GM12872 (cell line): ENCODE data around the gene KLF16.

ENCODE experiments used
- CTCF ChIP-seq: IDR thresholded peaks from 3 replicates; pipeline ENCODE4 v1.5.1; 2011; ENCODE audit warnings: low read depth, mild to moderate bottlenecking, low read length, moderate library complexity; ENCODE audit not compliant: insufficient read depth

Gene KLF16

GRCh38 chr19:1822210-1822609 lies 41.2 kb downstream of the KLF16 start:
- no peak for TF ChIP-seq CTCF

DNA sequence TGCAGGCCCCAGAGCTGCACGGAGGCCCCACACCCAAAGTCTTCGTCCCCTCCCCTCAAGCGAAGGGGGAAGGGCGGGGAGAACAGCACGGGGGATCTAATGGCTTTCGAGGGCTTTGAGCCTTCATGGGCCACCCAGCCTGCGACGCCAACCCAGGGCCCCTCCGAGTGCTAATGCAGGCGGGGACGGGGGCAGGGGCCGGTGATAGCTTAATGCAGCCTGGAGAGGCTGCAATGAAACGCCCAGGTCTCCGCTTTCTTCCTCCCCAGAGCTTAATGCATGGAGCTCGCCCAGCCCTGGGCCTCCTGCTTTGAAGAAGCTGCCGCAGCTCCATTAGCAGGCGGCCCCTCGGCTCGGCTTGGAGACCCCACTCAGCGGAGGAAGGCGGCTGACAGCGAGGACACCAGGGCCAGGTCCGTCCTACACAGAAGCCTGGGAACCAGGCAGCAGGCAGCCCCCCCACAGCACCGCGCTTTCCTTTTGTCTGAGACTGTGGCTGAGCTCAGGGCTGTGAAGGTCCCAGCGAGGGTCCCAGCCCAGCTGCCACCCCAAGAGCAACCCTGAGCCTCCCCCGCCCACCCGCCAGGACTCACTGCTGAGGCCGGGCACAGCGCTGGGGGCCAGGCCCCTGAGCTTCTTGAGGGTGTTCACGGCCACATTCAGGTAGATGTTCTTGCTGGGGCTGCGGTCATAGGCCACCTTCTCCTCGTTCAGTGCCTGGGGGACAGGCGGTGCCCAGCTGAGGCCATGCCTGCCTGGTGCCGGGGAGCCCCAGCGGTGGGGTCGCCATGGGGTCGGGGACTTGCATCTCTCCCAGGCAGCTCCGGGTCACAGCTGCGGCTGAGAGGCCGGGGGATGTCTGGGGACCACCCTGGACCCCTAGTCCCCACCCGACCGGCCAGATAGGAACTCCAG lies 43.8 kb downstream of the KLF16 start:
- TF ChIP-seq CTCF: no peak

DNA sequence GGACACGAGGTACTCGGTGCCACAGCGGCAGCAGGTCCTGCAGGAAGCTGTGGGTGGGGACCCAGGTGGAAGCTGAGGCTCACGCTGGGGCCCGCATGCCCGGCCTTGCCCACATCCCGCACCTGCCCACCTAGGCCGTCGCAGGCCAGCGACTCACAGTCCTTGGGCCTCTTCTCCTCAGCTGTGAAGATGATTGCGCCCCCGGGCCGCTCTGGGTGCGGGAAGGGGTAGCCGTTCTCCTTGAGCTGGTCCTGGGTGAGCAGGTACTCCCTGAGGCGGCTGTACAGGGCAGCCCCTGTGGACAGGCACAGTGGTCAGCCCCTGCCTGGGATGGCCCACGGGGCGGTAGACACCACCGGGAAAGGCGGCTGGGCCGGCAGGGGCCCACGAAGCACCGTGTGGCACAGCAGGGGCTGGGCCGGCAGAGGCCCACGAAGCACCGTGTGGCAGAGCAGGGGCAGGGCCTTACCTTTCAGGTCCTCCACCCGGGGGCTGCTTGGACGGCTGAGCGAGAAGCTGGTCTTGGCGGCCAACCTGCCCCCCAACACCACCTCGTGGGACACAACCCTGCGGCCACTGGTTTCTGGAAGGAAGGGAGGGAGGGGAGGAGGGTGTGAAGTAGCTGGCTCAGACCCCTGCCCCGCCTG lies 44.7 kb downstream of the KLF16 start:
- no peak for TF ChIP-seq CTCF

- no peak for TF ChIP-seq CTCF
These were observed 45.7 kb downstream of the KLF16 start for GRCh38 chr19:1817553-1818179.

GRCh38 chr19:1816530-1817298 lies 46.7 kb downstream of the KLF16 start:
- TF ChIP-seq CTCF: no peak

- no peak for TF ChIP-seq CTCF
These were observed 47.5 kb downstream of the KLF16 start for GRCh38 chr19:1815605-1816529.
